GM10847 (cell line): Measurements from ENCODE around the gene SGK2.

Experiments
- POLR2A ChIP-seq: IDR thresholded peaks from 2 replicates; pipeline ENCODE4 v1.6.1; 2011; ENCODE audit not compliant: insufficient read length; ENCODE audit errors: extremely low read depth

SGK2 gene

DNA sequence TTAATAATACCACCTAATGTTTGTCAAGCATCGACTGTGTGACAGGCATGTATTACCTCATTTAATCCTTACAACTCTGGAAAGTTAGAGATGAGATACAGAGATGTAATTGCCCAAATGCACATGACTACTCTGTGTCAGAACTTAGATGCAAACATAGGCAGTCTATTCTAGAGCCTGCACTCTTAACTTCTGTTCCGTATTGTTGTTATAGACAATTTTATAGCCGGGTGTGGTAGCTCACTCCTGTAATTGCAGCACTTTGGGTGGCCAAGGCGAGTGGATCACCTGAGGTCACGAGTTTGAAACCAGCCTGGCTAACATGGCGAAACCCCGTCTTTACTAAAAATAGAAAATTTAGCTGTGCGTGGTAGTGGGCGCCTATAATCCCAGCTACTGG, 46.9 kb downstream of the SGK2 start:
- TF ChIP-seq POLR2A, result no peak

- TF ChIP-seq POLR2A, result no peak
Measured at GRCh38 chr20:43631598-43631997, 72.8 kb downstream of the SGK2 start.
